ENCODE data around the gene DNAJA4.
"Not testable (repeated sequence)": the region's sequence is repeated elsewhere in the genome, so short reads cannot be mapped to it uniquely, and the experiment has no call there.

Gene DNAJA4

GRCh38 chr15:78244101-78244500 lies 20.3 kb upstream of the DNAJA4 start:
- DNase-seq (ENCODE audit: low read depth): no peak

- DNase-seq (ENCODE audit: low read depth): no peak
These were observed 19.5 kb upstream of the DNAJA4 start for GRCh38 chr15:78244893-78245292.

GRCh38 chr15:78245392-78245791 lies 19.0 kb upstream of the DNAJA4 start:
- not testable (repeated sequence) for DNase-seq (ENCODE audit: low read depth)

- DNase-seq (ENCODE audit: low read depth): not testable (repeated sequence)
These were observed 18.3 kb upstream of the DNAJA4 start for GRCh38 chr15:78245976-78246620.

GRCh38 chr15:78247911-78248310 lies 16.5 kb upstream of the DNAJA4 start:
- no peak for DNase-seq (ENCODE audit: low read depth)

GRCh38 chr15:78249131-78249530 lies 15.2 kb upstream of the DNAJA4 start:
- no peak for DNase-seq (ENCODE audit: low read depth)

- no peak for DNase-seq (ENCODE audit: low read depth)
These were observed 13.2 kb upstream of the DNAJA4 start for GRCh38 chr15:78251136-78251535.

- DNase-seq (ENCODE audit: low read depth): no peak
These were observed 8.8 kb upstream of the DNAJA4 start for GRCh38 chr15:78255421-78256043.

- DNase-seq (ENCODE audit: low read depth): no peak
These were observed 8.3 kb upstream of the DNAJA4 start for GRCh38 chr15:78256044-78256437.

GRCh38 chr15:78257681-78258080 lies 6.7 kb upstream of the DNAJA4 start:
- DNase-seq (ENCODE audit: low read depth): no peak

- DNase-seq (ENCODE audit: low read depth): no peak
These were observed 5.1 kb upstream of the DNAJA4 start for GRCh38 chr15:78259232-78259631.

- DNase-seq (ENCODE audit: low read depth): no peak
These were observed 3.9 kb upstream of the DNAJA4 start for GRCh38 chr15:78260489-78260888.

- DNase-seq (ENCODE audit: low read depth): no peak
These were observed 3.3 kb upstream of the DNAJA4 start for GRCh38 chr15:78261062-78261461.

GRCh38 chr15:78263351-78263781 lies 996 bp upstream of the DNAJA4 start:
- no peak for DNase-seq (ENCODE audit: low read depth)

- no peak for DNase-seq (ENCODE audit: low read depth)
These were observed 457 bp upstream of the DNAJA4 start for GRCh38 chr15:78263907-78264303.

- no peak for DNase-seq (ENCODE audit: low read depth)
These were observed 737 bp downstream of the DNAJA4 start for GRCh38 chr15:78265137-78265460.

GRCh38 chr15:78265752-78266224 lies 1.4 kb downstream of the DNAJA4 start:
- DNase-seq (ENCODE audit: low read depth): no peak

GRCh38 chr15:78266229-78266628 lies 1.9 kb downstream of the DNAJA4 start:
- no peak for DNase-seq (ENCODE audit: low read depth)

GRCh38 chr15:78266806-78267205 lies 2.4 kb downstream of the DNAJA4 start:
- DNase-seq (ENCODE audit: low read depth): no peak

GRCh38 chr15:78272316-78272715 lies 8.0 kb downstream of the DNAJA4 start:
- DNase-seq (ENCODE audit: low read depth): no peak

GRCh38 chr15:78272776-78273175 lies 8.4 kb downstream of the DNAJA4 start:
- DNase-seq (ENCODE audit: low read depth): no peak

- no peak for DNase-seq (ENCODE audit: low read depth)
These were observed 10.6 kb downstream of the DNAJA4 start for GRCh38 chr15:78274994-78275393.

GRCh38 chr15:78276064-78276943 lies 11.9 kb downstream of the DNAJA4 start:
- DNase-seq (ENCODE audit: low read depth): no peak
